Activated T-helper 1 cell treated with anti-CD3 and anti-CD28 coated beads, Interleukin-12 subunit alpha, Interleukin-12 subunit beta, Interleukin-2, Interleukin-4 antibody, amounts not matched to agents 30 ng/mL and 10 ng/mL and 1 ng/mL, durations not matched to agents 14 hours and 24 hours and 36 hours (primary cell): ENCODE measurements around the gene MRPL24. TPM values are rescaled to one million over a fixed set of nuclear protein-coding genes. Genes with fewer than 3 reads are reported as not detected.

Source experiments
- DNase-seq: peaks from one replicate; pipeline ENCODE4 v3.0.0; 2021; ENCODE audit warnings: low spot score
- H3K27ac Mint-ChIP-seq: one replicate; pipeline ENCODE4 v1.8.0; 2021; ENCODE audit warnings: mild to moderate bottlenecking, mixed read lengths
- H3K27me3 Mint-ChIP-seq: one replicate; pipeline ENCODE4 v1.8.0; 2022; ENCODE audit warnings: mild to moderate bottlenecking, moderate library complexity, mixed read lengths; ENCODE audit not compliant: insufficient read depth
- H3K36me3 Mint-ChIP-seq: one replicate; pipeline ENCODE4 v1.8.0; 2021; ENCODE audit warnings: low read depth, mixed read lengths
- H3K4me1 Mint-ChIP-seq: one replicate; pipeline ENCODE4 v1.8.0; 2021; ENCODE audit warnings: low read depth, mixed read lengths
- H3K4me3 Mint-ChIP-seq: one replicate; pipeline ENCODE4 v1.8.0; 2021; ENCODE audit warnings: mild to moderate bottlenecking, moderate library complexity, mixed read lengths
- H3K9me3 Mint-ChIP-seq: one replicate; pipeline ENCODE4 v1.8.0; 2021; ENCODE audit warnings: mixed read lengths
- intact Hi-C: fragments of 100-400 bp; cut with micrococcal nuclease; formaldehyde crosslinking; loops from one replicate; pipeline ENCODE4 v1.15.1; 2024
- total RNA-seq: library from RNA; stranded (reverse); gene quantifications from 2 replicates; pipeline ENCODE4 v1.2.3, GENCODE V29; 2022

MRPL24 gene
- total RNA-seq, 1 donor from 2014 or later = 135 TPM

DNA sequence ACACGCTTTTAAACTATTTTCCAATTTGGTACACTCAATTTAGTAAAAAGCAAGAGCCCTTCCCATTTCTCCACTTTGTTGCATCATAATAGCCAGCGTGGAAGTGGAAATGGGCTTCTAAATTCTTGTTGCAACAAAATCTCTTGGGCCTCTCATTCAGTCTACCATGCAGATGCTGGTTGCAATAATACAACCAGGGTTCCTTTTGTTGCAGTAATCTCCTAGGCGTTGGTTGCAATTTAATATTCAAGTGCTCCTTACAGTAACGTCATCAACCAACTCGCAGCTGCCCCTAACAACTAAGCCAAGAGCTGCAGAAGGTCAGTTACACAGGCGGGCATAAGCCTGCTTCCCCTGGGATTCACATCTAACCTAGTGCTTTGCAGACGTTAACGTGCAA, 13.3 kb upstream of the MRPL24 start:
- Mint-ChIP-seq H3K4me1 (peaks cover 35% of the 10 kb centered on the region), H3K27me3 (peaks cover 1% of the 10 kb centered on the region), H3K27ac (no peak overlapping the region), H3K36me3 (peaks cover 16% of the 10 kb centered on the region), H3K9me3 (no peaks in the 10 kb centered on the region), H3K4me3 (peak overlapping the region; percentile 10)
- intact Hi-C loops = no loop called here
- no peak for DNase-seq

DNA sequence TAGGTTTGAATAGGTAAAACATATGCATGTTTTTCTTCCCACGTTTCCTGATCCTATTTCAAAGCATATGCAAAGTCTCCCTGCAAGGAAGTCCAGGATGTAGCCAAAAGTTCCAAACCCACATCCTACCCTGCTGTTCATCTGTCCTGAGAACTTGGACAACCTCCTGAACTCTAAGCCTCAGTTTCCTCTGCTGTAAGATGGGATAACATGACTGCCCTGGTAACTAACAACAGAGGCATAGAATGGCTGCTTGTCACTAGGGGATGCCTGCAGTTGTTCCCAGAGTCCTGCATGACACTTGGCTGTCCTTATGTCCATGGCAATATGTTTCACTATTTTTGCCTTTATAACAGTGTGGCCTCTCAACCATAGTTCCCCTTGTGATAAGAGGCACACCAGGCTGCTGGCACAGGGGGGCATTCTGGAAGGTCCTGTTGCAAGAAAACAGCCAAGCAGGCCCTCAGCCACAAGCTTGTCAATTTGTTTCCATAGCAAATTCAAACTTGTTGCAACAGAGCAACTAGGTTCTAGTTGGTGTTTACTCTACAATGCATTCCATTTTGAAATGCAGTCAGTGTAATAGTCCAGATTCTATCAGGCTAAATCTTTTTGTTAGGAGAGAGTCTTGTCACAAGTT, 12.1 kb upstream of the MRPL24 start:
- peak overlapping the region; percentile 78 for H3K27ac Mint-ChIP-seq
- peaks cover 1% of the 10 kb centered on the region for H3K27me3 Mint-ChIP-seq
- intact Hi-C loops = no loop called here
- H3K36me3 Mint-ChIP-seq = peaks cover 26% of the 10 kb centered on the region
- peak overlapping the region; percentile 97 for H3K4me3 Mint-ChIP-seq
- no peaks in the 10 kb centered on the region for H3K9me3 Mint-ChIP-seq
- no peak for DNase-seq
- peaks cover 47% of the 10 kb centered on the region for H3K4me1 Mint-ChIP-seq

DNA sequence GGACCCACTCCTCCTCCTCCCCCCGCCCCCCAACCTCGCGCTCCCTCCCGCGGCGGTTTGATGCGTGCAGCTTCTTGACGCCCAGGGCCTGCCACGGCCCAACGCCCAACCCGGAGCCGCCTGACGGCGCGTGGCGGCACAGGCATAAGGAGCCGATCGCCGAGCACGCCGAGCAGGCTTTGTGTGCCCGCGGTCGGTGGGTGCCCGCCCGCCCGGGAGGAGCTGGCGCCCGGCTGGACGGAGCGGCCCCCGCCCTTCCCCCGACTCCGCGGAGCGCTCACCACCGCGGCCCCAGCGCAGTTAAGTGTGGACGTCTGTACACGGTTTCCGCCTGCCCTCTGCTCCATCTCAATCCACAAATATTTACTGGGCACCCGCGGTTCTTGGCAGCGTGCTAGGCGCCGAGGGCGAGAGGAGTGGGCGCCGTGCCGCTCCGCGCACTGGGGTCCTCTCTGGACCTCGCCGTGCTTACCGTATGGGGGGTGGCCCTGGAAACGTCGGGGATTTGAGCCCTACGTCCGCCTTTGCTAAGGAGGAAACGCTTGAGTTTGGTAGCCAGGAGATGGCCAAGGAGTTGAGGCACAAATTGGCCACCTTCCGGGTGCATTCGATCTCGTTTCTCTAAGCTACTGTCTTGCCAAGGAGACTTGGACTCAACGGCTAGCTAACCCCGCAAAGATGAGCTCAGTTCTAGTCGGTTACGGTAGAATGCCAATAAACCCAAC, 11.0 kb upstream of the MRPL24 start:
- H3K27me3 Mint-ChIP-seq = peaks cover 1% of the 10 kb centered on the region
- H3K36me3 Mint-ChIP-seq = peaks cover 26% of the 10 kb centered on the region
- intact Hi-C loops = loop anchor here (1.0 kb wide), 3 partner anchors 11 to 24 kb away; partner anchors contain the start of genes ISG20L2, METTL25B, MRPL24 and PRCC
- H3K4me1 Mint-ChIP-seq = peaks cover 55% of the 10 kb centered on the region
- DNase-seq = peak; percentile 94
- H3K27ac Mint-ChIP-seq = peak overlapping the region; percentile 94
- no peaks in the 10 kb centered on the region for H3K9me3 Mint-ChIP-seq
- peak overlapping the region; percentile 97 for H3K4me3 Mint-ChIP-seq

GRCh38 chr1:156751451-156751756, 10.5 kb upstream of the MRPL24 start, which contains the start of gene HDGF:
Gene HDGF (minus strand): TSS chr1:156751675. CDS start chr1:156751429, 246 bp downstream.
- Mint-ChIP-seq H3K27me3 (peaks cover 1% of the 10 kb centered on the region), H3K9me3 (no peaks in the 10 kb centered on the region), H3K36me3 (peaks cover 26% of the 10 kb centered on the region), H3K4me3 (peak within 1 kb of the TSS; percentile 100), H3K4me1 (peaks cover 59% of the 10 kb centered on the region), H3K27ac (peak within 1 kb of the TSS; percentile 98)
- no peak for DNase-seq
- intact Hi-C loops = loop anchor here (1.0 kb wide), 3 partner anchors 10 to 23 kb away; partner anchors contain the start of genes ISG20L2, METTL25B, MRPL24 and PRCC

DNA sequence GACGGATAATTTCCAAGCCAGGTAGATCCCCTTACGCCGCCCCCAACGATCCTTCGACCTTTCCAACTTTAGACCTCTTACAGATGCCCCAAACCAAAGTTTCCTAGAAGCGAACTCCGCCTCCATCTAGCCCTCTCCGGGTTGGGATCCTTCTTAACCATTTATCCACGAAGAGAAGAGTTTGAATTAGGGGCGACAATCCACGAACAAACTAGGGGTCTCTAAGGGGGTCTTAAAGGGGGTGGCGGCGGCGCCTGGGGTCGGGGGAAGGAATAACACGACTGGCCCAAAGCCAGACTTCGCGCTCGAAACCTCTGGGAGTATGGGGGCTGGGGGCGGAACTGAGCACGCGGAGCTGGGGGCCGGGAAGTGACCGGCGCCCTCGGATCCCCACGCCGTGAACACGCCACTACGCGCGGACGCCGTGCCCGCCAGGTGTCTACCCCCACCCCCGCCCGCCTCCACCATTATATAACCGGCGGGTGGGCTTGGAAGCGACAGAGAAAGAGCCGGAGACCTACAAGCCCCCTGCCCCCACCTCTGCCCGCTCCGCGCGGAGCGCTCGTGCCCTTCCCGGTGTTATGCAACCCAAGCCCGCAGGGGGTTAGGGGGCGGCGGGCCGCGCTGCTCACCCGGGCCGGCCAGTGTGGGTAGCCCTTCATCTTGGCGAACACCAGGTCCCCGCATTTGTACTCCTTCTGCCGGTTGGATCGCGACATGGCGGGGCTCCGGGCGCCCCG, 10.0 kb upstream of the MRPL24 start:
- no peak for DNase-seq
- intact Hi-C loops = loop anchor here (1.0 kb wide), 3 partner anchors 10 to 23 kb away; partner anchors contain the start of genes ISG20L2, METTL25B, MRPL24 and PRCC
- H3K36me3 Mint-ChIP-seq = peaks cover 32% of the 10 kb centered on the region
- peak overlapping the region; percentile 100 for H3K4me3 Mint-ChIP-seq
- H3K9me3 Mint-ChIP-seq = no peaks in the 10 kb centered on the region
- peak overlapping the region; percentile 98 for H3K27ac Mint-ChIP-seq
- peaks cover 1% of the 10 kb centered on the region for H3K27me3 Mint-ChIP-seq
- H3K4me1 Mint-ChIP-seq = peaks cover 64% of the 10 kb centered on the region

GRCh38 chr1:156750191-156750672, 9.3 kb upstream of the MRPL24 start:
- no peaks in the 10 kb centered on the region for H3K9me3 Mint-ChIP-seq
- H3K4me1 Mint-ChIP-seq = peaks cover 71% of the 10 kb centered on the region
- H3K4me3 Mint-ChIP-seq = peak overlapping the region; percentile 100
- intact Hi-C loops = no loop called here
- peaks cover 1% of the 10 kb centered on the region for H3K27me3 Mint-ChIP-seq
- DNase-seq = no peak
- peak overlapping the region; percentile 98 for H3K27ac Mint-ChIP-seq
- H3K36me3 Mint-ChIP-seq = peaks cover 37% of the 10 kb centered on the region

DNA sequence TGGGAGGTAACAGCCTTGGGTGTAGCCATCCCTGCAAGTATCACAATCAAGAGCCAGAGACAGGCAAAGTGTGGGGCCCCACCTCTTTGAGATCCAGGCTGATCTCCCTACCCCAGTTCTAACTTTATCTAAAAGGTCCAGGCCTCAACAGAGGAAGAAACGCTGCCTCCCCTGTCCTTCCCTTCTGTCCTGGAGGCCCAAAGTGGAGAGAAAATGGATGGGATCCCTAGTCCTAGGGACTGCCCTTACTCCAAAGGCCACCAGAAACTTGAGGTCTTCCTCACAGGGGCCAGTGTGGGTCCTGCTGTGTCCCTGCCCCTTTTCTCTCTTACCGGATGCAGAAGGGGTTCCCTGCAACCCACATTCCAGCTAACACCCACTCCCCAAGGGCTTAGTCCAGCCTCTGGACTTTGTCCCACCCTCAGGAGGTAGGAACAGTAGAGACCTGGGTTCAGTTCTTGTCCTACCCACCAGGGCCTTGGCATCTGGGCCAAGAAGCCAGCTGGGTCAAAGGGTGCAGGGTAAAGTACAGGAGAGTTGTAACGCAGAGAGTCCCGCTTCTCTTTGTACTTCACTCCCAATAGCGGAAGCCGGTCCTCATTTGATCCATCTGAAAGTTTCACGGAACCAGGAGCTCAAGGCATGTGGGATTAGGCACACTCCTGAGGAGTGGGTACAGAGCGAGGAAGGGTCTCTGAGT, 8.7 kb upstream of the MRPL24 start:
- Mint-ChIP-seq H3K27me3 (peaks cover 1% of the 10 kb centered on the region), H3K4me3 (peak overlapping the region; percentile 100), H3K4me1 (peaks cover 78% of the 10 kb centered on the region), H3K36me3 (peaks cover 36% of the 10 kb centered on the region), H3K27ac (peak overlapping the region; percentile 98), H3K9me3 (no peaks in the 10 kb centered on the region)
- intact Hi-C loops = loop anchor here (10.0 kb wide), 2 partner anchors 385 to 555 kb away; partner anchors contain the start of genes ETV3 and SLC25A44
- DNase-seq = no peak

GRCh38 chr1:156748670-156749418, 8.0 kb upstream of the MRPL24 start:
- no peaks in the 10 kb centered on the region for H3K9me3 Mint-ChIP-seq
- intact Hi-C loops = loop anchor here (10.0 kb wide), 2 partner anchors 386 to 554 kb away; partner anchors contain the start of genes ETV3 and SLC25A44
- H3K27ac Mint-ChIP-seq = peak overlapping the region; percentile 98
- H3K4me1 Mint-ChIP-seq = peaks cover 77% of the 10 kb centered on the region
- peaks cover 40% of the 10 kb centered on the region for H3K36me3 Mint-ChIP-seq
- H3K27me3 Mint-ChIP-seq = peaks cover 1% of the 10 kb centered on the region
- peak overlapping the region; percentile 100 for H3K4me3 Mint-ChIP-seq
- DNase-seq = no peak

- H3K4me1 Mint-ChIP-seq = peaks cover 76% of the 10 kb centered on the region
- intact Hi-C loops = loop anchor here (10.0 kb wide), 2 partner anchors 387 to 553 kb away; partner anchors contain the start of genes ETV3 and SLC25A44
- H3K27me3 Mint-ChIP-seq = peaks cover 1% of the 10 kb centered on the region
- DNase-seq = no peak
- peak overlapping the region; percentile 100 for H3K4me3 Mint-ChIP-seq
- peaks cover 45% of the 10 kb centered on the region for H3K36me3 Mint-ChIP-seq
- no peaks in the 10 kb centered on the region for H3K9me3 Mint-ChIP-seq
- H3K27ac Mint-ChIP-seq = peak overlapping the region; percentile 98
Observed at GRCh38 chr1:156747742-156748669, 7.1 kb upstream of the MRPL24 start.

DNA sequence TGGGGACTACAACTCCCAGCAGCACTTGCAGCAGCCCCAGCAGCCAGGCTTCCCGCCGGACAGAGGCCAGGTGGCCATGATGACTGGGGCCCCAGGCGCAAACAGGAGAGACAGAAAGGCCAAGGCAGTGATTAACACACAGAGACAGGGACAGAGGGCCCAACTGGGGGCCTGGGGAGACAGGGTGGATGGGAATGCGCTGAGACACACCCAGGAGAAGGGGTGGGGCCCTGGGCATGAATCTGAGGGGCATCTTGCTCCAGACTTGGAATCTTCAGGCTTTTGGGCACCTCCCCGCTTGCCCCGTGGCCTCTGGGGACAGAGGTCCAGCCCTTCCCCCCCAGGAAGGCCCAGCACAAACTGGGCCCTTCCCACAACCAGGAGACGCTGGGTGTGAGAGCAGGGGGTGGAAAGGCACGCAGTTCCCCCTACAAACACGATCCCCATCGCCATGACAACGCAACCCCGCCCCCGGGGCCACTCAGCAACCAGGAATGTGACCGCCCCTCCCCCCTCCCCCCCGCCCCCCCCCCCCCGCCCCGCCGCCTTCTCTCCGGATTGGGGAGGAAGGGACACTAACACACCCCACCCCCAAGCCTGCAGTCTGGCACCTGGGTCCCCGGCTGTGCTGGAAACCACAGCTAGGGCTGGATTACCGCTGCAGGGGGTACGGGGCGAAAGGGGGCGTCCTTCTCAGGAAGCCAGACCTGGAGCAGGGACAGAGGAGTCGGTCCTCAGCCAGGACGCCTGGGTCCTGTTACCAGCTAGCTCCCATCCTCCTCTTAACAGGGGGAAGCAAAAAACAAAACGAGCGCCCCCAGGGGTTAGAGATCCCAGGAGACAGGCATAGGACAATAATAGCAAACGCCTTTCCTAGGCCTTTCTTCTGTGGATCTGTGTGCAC, 6.1 kb upstream of the MRPL24 start:
- peak overlapping the region; percentile 98 for H3K27ac Mint-ChIP-seq
- no peak for DNase-seq
- H3K27me3 Mint-ChIP-seq = peaks cover 1% of the 10 kb centered on the region
- intact Hi-C loops = loop anchor here (10.0 kb wide), 2 partner anchors 388 to 552 kb away; partner anchors contain the start of genes ETV3 and SLC25A44
- H3K36me3 Mint-ChIP-seq = peaks cover 54% of the 10 kb centered on the region
- peaks cover 76% of the 10 kb centered on the region for H3K4me1 Mint-ChIP-seq
- peak overlapping the region; percentile 100 for H3K4me3 Mint-ChIP-seq
- no peaks in the 10 kb centered on the region for H3K9me3 Mint-ChIP-seq
